ENCODE measurements around the gene C1QL2.

The C1QL2 gene

DNA sequence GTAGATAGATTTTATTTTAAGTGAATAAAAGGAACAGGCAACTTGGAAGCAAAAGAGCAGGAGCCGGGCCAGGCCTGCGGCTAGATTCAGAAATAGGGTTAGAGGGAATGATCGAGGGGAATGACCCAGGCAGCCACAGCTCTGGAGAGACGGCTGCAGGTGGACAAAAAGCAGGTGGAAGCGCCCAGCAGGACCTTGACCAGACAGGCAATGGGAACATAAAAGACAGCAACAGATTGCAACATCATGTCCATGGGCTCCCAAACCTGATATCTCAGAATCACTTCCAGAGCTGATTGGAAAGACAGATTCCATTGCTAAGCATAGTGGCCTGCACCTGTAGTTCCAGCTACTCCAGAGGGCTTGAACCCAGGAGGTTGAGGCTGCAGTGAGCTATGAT is 36.5 kb upstream of the C1QL2 start:
- no peak for DNase-seq (ENCODE audit: extremely low spot score)
- ChIA-PET CTCF (no interaction called here), POLR2A (interaction anchor here (0.6 kb wide), 1 partner anchor 10 kb away, joined by 3 read pairs; no protein-coding TSS in a partner anchor)
- TF ChIP-seq, protein P1, sequence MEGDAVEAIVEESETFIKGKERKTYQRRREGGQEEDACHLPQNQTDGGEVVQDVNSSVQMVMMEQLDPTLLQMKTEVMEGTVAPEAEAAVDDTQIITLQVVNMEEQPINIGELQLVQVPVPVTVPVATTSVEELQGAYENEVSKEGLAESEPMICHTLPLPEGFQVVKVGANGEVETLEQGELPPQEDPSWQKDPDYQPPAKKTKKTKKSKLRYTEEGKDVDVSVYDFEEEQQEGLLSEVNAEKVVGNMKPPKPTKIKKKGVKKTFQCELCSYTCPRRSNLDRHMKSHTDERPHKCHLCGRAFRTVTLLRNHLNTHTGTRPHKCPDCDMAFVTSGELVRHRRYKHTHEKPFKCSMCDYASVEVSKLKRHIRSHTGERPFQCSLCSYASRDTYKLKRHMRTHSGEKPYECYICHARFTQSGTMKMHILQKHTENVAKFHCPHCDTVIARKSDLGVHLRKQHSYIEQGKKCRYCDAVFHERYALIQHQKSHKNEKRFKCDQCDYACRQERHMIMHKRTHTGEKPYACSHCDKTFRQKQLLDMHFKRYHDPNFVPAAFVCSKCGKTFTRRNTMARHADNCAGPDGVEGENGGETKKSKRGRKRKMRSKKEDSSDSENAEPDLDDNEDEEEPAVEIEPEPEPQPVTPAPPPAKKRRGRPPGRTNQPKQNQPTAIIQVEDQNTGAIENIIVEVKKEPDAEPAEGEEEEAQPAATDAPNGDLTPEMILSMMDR (IDR thresholded peaks at IDR 0.05; ENCODE audit: control extremely low read depth, extremely low read depth, low read depth, missing control alignments), result no peak

DNA sequence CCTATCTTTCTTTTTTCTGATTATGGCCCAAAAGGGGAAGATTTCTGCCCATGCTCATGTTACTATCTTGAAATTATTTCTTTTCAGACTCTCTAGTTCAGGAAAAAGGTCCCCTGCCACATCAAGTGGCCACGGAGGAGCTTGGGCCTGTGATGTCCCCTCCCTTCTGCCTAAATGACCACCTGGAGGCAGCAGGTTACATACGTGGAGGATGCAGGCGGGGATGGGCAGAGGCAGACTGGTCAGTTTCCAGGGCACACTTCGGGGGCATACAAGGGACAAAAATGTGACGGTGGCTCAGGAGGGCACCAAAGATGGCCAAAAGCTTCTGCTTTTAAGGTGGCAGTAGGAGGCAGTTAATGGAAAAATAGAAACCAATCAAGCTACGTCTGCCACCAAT is 34.3 kb upstream of the C1QL2 start:
- CTCF ChIA-PET, result interaction anchor here (0.8 to 1.0 kb wide), 2 partner anchors 10 to 72 kb away, joined by 3 read pairs; no protein-coding TSS in a partner anchor
- POLR2A ChIA-PET, result interaction anchor here (0.6 kb wide), 1 partner anchor 313 kb away, joined by 3 read pairs; no protein-coding TSS in a partner anchor
- DNase-seq (ENCODE audit: extremely low spot score), result no peak
- TF ChIP-seq, protein P1 (IDR thresholded peaks at IDR 0.05; ENCODE audit: control extremely low read depth, extremely low read depth, low read depth, missing control alignments), result no peak

- TF ChIP-seq, protein P1 (IDR thresholded peaks at IDR 0.05; ENCODE audit: control extremely low read depth, extremely low read depth, low read depth, missing control alignments), result no peak
- DNase-seq (ENCODE audit: extremely low spot score), result no peak
- CTCF ChIA-PET, result interaction anchor here (1.6 kb wide), 1 partner anchor 15 kb away, joined by 4 read pairs; no protein-coding TSS in a partner anchor
- POLR2A ChIA-PET, result no interaction called here
These were observed 32.0 kb upstream of the C1QL2 start for GRCh38 chr2:119190321-119191111.

GRCh38 chr2:119184512-119184911 is 26.0 kb upstream of the C1QL2 start:
- CTCF ChIA-PET, result interaction anchor here (1.8 to 1.9 kb wide), 2 partner anchors 9 to 106 kb away, joined by 5 to 8 read pairs; no protein-coding TSS in a partner anchor
- DNase-seq (ENCODE audit: extremely low spot score), result no peak
- POLR2A ChIA-PET, result no interaction called here
- TF ChIP-seq, protein P1 (IDR thresholded peaks at IDR 0.05; ENCODE audit: control extremely low read depth, extremely low read depth, low read depth, missing control alignments), result no peak

- no peak for DNase-seq (ENCODE audit: extremely low spot score)
- ChIA-PET POLR2A (no interaction called here), CTCF (no interaction called here)
- TF ChIP-seq, protein P1 (IDR thresholded peaks at IDR 0.05; ENCODE audit: control extremely low read depth, extremely low read depth, low read depth, missing control alignments), result no peak
These were observed 23.4 kb upstream of the C1QL2 start for GRCh38 chr2:119181791-119182445.

DNA sequence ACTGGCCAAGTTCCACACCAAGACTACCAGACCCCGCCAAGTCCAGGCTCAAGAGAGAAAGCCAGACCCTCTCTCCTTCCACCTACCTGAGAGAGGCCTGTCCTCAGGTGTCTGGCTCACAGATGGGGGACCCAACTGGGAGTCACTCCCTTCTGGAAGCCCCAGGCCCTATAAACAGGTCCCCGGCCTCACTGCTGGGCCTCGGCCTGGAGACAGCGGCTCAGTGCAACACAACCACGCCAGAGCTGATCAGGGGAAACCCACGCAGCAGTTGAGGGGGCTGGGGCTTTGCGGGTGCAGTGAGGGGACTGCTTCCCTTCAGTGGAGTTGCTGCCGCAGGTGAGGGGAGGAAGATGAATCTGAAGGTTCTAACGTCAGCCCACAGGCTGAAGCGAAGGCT is 22.8 kb upstream of the C1QL2 start:
- DNase-seq (ENCODE audit: extremely low spot score), result no peak
- CTCF ChIA-PET, result no interaction called here
- TF ChIP-seq, protein P1 (IDR thresholded peaks at IDR 0.05; ENCODE audit: control extremely low read depth, extremely low read depth, low read depth, missing control alignments), result no peak
- POLR2A ChIA-PET, result no interaction called here
